Measurements from ENCODE around the gene GNAZ.

DNA sequence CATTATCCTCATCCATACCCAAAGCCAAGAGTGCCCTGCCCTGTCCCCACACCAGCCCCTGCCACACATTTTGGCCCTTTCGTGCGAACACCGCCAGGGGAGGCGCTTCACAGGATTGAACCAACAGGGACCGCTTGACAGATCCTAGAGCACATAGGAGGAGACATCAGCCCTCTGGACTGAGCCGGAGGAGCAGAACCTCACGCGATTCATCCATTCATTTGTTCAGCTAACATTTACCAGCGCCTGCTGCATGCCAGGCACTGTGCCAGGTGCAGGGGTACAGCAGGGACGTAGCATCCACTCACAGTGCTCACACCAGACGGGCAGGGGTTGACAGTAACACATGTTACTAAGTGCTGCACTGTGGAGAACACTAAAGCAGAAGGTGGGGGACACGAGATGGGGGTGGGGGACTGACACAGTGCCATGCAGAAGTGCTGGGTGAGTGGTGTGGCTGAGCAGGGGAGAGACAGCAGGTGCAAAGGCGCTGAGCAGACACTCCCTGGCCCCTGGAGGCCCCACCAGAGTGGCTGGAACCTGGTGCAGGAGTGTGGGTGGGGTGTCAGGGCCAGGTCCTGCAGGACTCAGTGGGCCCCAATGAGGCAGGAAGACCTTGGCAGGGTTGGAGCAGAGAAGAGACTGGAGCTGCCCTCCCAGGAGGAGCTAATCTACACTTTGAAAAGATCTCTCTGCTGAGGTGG is 3.4 kb downstream of the GNAZ start:
- no peak for TF ChIP-seq FOXM1 (IDR thresholded peaks at IDR 0.05; ENCODE audit: borderline replicate concordance)
- no peak for TF ChIP-seq TARDBP (IDR thresholded peaks at IDR 0.05)
- no peak for TF ChIP-seq SP1 (IDR thresholded peaks at IDR 0.05)
- TF ChIP-seq, protein P1, sequence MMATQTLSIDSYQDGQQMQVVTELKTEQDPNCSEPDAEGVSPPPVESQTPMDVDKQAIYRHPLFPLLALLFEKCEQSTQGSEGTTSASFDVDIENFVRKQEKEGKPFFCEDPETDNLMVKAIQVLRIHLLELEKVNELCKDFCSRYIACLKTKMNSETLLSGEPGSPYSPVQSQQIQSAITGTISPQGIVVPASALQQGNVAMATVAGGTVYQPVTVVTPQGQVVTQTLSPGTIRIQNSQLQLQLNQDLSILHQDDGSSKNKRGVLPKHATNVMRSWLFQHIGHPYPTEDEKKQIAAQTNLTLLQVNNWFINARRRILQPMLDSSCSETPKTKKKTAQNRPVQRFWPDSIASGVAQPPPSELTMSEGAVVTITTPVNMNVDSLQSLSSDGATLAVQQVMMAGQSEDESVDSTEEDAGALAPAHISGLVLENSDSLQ (IDR thresholded peaks at IDR 0.05): no peak
- no peak for TF ChIP-seq BHLHE40 (IDR thresholded peaks at IDR 0.05; ENCODE audit: borderline replicate concordance)
- TF ChIP-seq CTBP1 (IDR thresholded peaks at IDR 0.05; ENCODE audit: borderline replicate concordance): no peak
- TF ChIP-seq SUZ12 (IDR thresholded peaks at IDR 0.05): no peak
- TF ChIP-seq ELF4 (IDR thresholded peaks at IDR 0.05): no peak
- TF ChIP-seq FOXK2 (IDR thresholded peaks at IDR 0.05): no peak
- TF ChIP-seq FOXA1 (IDR thresholded peaks at IDR 0.05): no peak
- no peak for TF ChIP-seq HDGF (IDR thresholded peaks at IDR 0.05; ENCODE audit: borderline replicate concordance)

Measured in HEK293T (cell line).